ENCODE measurements around the gene SNX32.

The SNX32 gene

DNA sequence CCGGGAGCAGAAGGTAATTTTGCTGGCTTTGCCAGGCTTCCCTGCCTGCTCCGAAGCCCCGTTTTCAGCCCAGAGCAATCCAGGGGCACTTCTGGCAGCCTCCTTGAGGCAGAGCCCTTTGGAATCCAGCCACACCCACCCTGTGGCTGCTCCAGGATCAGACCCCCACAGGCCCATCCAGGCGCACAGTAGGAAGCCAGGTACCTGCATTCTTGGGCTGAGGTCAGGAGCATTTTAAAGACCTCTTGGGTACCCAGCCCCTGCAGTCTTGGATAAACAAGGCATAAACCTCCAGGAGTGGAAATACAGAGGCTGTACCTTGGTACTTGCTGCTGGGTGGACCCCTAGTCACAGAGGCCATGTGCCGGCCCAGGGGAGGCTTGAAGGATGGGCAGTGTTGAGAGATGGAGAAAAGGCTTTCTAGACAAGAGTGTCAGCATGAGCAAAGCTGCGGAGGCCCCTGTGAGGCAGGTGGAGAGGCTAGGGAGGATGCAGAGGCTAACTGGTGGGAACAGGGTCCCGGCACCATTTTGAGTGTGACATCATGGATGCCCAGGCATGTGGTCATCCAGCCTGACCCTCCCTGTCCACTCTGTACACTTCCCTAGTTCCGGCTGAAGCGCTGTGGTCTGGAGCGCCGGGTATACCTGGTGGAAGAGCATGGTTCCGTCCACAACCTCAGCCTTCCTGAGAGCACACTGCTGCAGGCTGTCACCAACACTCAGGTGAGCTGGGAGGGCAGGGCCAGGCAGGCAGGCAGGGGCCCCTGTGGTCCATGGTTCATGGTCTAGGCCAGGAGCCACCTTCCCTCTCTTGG, 30.3 kb downstream of the SNX32 start:
- Histone ChIP-seq H3K4me2 (ENCODE audit: low read length) (no peak overlapping the region), H3K27ac (ENCODE audit: low read length) (no peak overlapping the region), H3K4me3 (ENCODE audit: low read length) (no peak overlapping the region), H3K36me3 (replicated peaks; ENCODE audit: low read depth, low read length) (peaks cover 65% of the 10 kb centered on the region), H3K9ac (ENCODE audit: low read length) (no peak overlapping the region), H2AFZ (ENCODE audit: low read depth, low read length) (no peak overlapping the region), H3K79me2 (ENCODE audit: low read length) (peaks cover 21% of the 10 kb centered on the region), H3K27me3 (ENCODE audit: low read depth, low read length) (no peaks in the 10 kb centered on the region), H4K20me1 (ENCODE audit: insufficient read depth, low read length) (no peaks in the 10 kb centered on the region; the same call in 1 of the 2 replicates), H3K9me3 (ENCODE audit: insufficient read depth, low read length) (no peaks in the 10 kb centered on the region), H3K4me1 (ENCODE audit: low read length) (peaks cover 9% of the 10 kb centered on the region)
- no peak for TF ChIP-seq EZH2phosphoT487 (IDR thresholded peaks at IDR 0.05; ENCODE audit: low read depth)
- TF ChIP-seq, protein P1, sequence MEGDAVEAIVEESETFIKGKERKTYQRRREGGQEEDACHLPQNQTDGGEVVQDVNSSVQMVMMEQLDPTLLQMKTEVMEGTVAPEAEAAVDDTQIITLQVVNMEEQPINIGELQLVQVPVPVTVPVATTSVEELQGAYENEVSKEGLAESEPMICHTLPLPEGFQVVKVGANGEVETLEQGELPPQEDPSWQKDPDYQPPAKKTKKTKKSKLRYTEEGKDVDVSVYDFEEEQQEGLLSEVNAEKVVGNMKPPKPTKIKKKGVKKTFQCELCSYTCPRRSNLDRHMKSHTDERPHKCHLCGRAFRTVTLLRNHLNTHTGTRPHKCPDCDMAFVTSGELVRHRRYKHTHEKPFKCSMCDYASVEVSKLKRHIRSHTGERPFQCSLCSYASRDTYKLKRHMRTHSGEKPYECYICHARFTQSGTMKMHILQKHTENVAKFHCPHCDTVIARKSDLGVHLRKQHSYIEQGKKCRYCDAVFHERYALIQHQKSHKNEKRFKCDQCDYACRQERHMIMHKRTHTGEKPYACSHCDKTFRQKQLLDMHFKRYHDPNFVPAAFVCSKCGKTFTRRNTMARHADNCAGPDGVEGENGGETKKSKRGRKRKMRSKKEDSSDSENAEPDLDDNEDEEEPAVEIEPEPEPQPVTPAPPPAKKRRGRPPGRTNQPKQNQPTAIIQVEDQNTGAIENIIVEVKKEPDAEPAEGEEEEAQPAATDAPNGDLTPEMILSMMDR (IDR thresholded peaks at IDR 0.05; ENCODE audit: low read depth, low read length): no peak

DNA sequence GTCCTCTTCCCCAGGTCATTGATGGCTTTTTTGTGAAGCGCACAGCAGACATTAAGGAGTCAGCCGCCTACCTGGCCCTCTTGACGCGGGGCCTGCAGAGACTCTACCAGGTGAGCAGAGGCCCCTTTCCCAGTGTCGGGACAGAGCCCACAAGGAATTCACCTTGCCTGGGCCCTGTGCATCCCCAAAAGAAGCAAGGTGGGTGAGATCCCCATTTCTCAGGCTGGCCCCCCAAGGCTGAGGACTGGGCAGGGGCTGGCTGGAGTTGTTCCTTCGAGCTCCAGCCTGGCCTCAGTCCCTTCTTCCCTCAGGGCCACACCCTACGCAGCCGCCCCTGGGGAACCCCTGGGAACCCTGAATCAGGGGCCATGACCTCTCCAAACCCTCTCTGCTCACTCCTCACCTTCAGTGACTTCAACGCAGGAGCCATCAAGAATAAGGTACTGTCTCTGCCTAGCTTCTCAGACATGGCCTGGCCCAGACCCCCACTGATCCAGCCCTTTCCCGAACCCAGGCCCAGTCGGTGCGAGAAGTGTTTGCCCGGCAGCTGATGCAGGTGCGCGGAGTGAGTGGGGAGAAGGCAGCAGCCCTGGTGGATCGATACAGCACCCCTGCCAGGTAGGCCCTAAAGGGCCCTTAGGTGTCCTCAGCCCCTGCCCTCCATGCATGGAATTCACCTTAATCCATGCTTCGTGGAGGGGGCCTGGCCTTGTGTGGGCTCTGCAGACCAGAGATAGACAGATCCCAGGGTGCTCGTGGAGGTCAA, 31.1 kb downstream of the SNX32 start:
- no peak overlapping the region for H3K9ac ChIP-seq (ENCODE audit: low read length)
- no peaks in the 10 kb centered on the region for H3K27me3 ChIP-seq (ENCODE audit: low read depth, low read length)
- peaks cover 21% of the 10 kb centered on the region for H3K79me2 ChIP-seq (ENCODE audit: low read length)
- no peaks in the 10 kb centered on the region; the same call in 1 of the 2 replicates for H4K20me1 ChIP-seq (ENCODE audit: insufficient read depth, low read length)
- peaks cover 9% of the 10 kb centered on the region for H3K4me1 ChIP-seq (ENCODE audit: low read length)
- H3K4me2 ChIP-seq (ENCODE audit: low read length): no peak overlapping the region
- H2AFZ ChIP-seq (ENCODE audit: low read depth, low read length): no peak overlapping the region
- peaks cover 65% of the 10 kb centered on the region for H3K36me3 ChIP-seq (replicated peaks; ENCODE audit: low read depth, low read length)
- H3K9me3 ChIP-seq (ENCODE audit: insufficient read depth, low read length): no peaks in the 10 kb centered on the region
- no peak overlapping the region for H3K27ac ChIP-seq (ENCODE audit: low read length)
- TF ChIP-seq, protein P1 (IDR thresholded peaks at IDR 0.05; ENCODE audit: low read depth, low read length): no peak
- no peak for TF ChIP-seq EZH2phosphoT487 (IDR thresholded peaks at IDR 0.05; ENCODE audit: low read depth)
- no peak overlapping the region for H3K4me3 ChIP-seq (ENCODE audit: low read length)

DNA sequence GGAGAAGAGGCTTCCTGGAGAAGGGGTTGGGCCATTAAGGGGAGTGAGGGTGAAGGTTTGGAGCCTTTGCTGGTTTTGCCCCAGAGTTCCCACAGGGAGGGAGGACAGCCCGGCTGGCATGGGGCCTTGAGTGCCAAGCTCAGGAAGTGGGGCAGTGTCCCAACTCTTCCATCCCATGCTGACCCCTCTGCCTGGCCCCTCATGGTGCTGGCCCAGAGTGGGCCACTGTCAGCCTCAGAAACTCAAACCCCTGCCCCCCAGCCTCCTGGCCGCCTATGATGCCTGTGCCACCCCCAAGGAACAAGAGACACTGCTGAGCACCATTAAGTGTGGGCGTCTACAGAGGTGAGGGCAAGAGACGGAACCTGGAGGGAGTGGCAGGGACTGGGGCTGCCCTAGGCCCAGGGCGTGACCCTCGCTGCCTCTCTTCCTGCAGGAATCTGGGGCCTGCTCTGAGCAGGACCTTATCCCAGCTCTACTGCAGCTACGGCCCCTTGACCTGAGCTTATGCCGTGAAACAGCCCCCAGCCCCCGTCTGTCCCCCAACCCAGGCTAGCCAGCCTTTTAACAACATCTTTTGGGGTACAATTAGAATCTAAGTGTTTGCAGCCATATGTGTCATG, 31.9 kb downstream of the SNX32 start:
- Histone ChIP-seq H3K9ac (ENCODE audit: low read length) (no peak overlapping the region), H3K36me3 (replicated peaks; ENCODE audit: low read depth, low read length) (peaks cover 65% of the 10 kb centered on the region), H4K20me1 (ENCODE audit: insufficient read depth, low read length) (no peaks in the 10 kb centered on the region; the same call in 1 of the 2 replicates), H3K27ac (ENCODE audit: low read length) (no peak overlapping the region), H3K9me3 (ENCODE audit: insufficient read depth, low read length) (no peaks in the 10 kb centered on the region), H3K4me1 (ENCODE audit: low read length) (peaks cover 9% of the 10 kb centered on the region), H3K4me3 (ENCODE audit: low read length) (no peak overlapping the region), H2AFZ (ENCODE audit: low read depth, low read length) (no peak overlapping the region), H3K4me2 (ENCODE audit: low read length) (no peak overlapping the region), H3K27me3 (ENCODE audit: low read depth, low read length) (no peaks in the 10 kb centered on the region), H3K79me2 (ENCODE audit: low read length) (peaks cover 19% of the 10 kb centered on the region)
- TF ChIP-seq EZH2phosphoT487 (IDR thresholded peaks at IDR 0.05; ENCODE audit: low read depth): no peak
- TF ChIP-seq, protein P1 (IDR thresholded peaks at IDR 0.05; ENCODE audit: low read depth, low read length): no peak

All from OCI-LY3 (cell line).